Esophagus muscularis mucosa (tissue), 3 donors: ENCODE measurements around the gene OR2V2.

Experiments
- POLR2A ChIP-seq: fragments of 450-650 bp; IDR thresholded peaks from one replicate; pipeline ENCODE4 v1.6.1; 2017; ENCODE audit warnings: antibody characterized with exemption, moderate library complexity, mild to moderate bottlenecking, low read depth
- POLR2AphosphoS5 ChIP-seq, 2 donors: sonication (generic); formaldehyde crosslinking; IDR thresholded peaks; one replicate each; pipeline ENCODE4 v1.6.1; 2017; ENCODE audit warnings: antibody characterized with exemption in 2 of 2
- TF ChIP-seq, protein P1 (sequence below), 3 experiments: fragments of 200-600 bp in 2 of 3; fragments of 450-650 bp in 1 of 3; sonication (generic) in 2 of 3; IDR thresholded peaks; one replicate each; pipeline ENCODE4 v1.5.1; 2017 to 2019; ENCODE audit warnings: antibody characterized with exemption in 3 of 3, mild to moderate bottlenecking in 2 of 3, moderate library complexity in 1 of 3

DNA sequence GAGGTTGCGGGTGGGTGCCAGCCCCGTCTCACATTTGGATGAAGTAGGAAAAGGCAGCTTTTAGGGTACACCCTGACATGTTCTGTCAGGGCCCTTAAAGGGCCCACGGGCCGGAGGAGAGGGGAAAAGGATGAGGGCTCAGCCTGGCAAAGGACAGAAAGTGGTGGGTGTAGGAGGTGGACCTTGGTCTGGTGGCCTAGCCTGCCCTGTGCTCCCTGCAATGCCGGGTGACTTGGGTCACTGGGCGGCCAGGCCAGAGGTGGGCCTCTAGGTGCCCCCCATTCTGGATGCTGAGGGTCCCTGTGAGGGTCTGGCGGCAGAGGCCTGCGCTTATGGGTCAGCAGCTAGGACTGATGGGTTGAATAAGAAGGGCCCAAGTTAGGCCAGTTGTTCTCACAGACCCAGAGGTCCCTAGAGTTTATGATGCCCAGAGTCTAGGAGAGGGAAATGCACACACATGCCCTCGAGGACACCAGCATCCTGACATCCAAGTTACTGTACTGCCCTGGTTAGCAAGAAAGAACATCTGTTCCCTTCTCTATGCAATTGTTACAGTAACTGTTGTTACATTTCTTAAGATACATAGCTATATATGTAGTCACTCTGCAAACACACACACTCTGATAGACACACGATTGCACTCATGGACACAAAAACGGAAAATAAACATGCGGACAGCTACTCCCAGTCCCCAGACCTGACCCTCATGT is 45.1 kb downstream of the OR2V2 start:
- TF ChIP-seq, protein P1, sequence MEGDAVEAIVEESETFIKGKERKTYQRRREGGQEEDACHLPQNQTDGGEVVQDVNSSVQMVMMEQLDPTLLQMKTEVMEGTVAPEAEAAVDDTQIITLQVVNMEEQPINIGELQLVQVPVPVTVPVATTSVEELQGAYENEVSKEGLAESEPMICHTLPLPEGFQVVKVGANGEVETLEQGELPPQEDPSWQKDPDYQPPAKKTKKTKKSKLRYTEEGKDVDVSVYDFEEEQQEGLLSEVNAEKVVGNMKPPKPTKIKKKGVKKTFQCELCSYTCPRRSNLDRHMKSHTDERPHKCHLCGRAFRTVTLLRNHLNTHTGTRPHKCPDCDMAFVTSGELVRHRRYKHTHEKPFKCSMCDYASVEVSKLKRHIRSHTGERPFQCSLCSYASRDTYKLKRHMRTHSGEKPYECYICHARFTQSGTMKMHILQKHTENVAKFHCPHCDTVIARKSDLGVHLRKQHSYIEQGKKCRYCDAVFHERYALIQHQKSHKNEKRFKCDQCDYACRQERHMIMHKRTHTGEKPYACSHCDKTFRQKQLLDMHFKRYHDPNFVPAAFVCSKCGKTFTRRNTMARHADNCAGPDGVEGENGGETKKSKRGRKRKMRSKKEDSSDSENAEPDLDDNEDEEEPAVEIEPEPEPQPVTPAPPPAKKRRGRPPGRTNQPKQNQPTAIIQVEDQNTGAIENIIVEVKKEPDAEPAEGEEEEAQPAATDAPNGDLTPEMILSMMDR (IDR thresholded peaks at IDR 0.05), result no peak
- no peak for TF ChIP-seq POLR2A
- no peak for TF ChIP-seq POLR2AphosphoS5 (IDR thresholded peaks at IDR 0.05)
